ENCODE results near the gene SLC50A1. TPM values are rescaled to one million over a fixed set of nuclear protein-coding genes. Genes with fewer than 3 reads are reported as not detected.

Gene SLC50A1
- total RNA-seq, 1 experiment from 2014 or later, result 24.9 TPM

- H3K4me3 Mint-ChIP-seq, result peak overlapping the region; percentile 49 to 96
- Histone ChIP-seq H3K9me3 (ENCODE audit: control insufficient read depth, low read depth, low read length) (no peaks in the 10 kb centered on the region), H4K20me1 (ENCODE audit: control insufficient read depth, insufficient read depth, insufficient read length) (no peaks in the 10 kb centered on the region), H3K56ac (ENCODE audit: insufficient read length, low read depth, low read length) (no peak overlapping the region), H2BK20ac (ENCODE audit: low read depth, low read length, poor library complexity, severe bottlenecking) (no peak overlapping the region), H2BK120ac (ENCODE audit: low read depth, low read length, poor library complexity, severe bottlenecking) (no peak overlapping the region), H4K91ac (ENCODE audit: insufficient read length, low read depth, low read length) (no peak overlapping the region), H3K14ac (ENCODE audit: insufficient read depth, low read length) (peak overlapping the region; percentile 6; the same call in 1 of the 2 replicates), H3K18ac (ENCODE audit: insufficient read length, low read depth, low read length) (no peak overlapping the region), H3K23me2 (ENCODE audit: insufficient read length, low read depth, low read length, poor library complexity, severe bottlenecking) (peaks cover 16% of the 10 kb centered on the region), H3K4me1 (ENCODE audit: insufficient read depth, low read length) (no peaks in the 10 kb centered on the region), H3K4me2 (ENCODE audit: insufficient read depth, insufficient read length, low read length) (peak overlapping the region; percentile 24), H3K23ac (ENCODE audit: insufficient read length, low read depth, low read length) (no peak overlapping the region), H3K9ac (ENCODE audit: extremely low read depth, insufficient read length, low read length) (no peak overlapping the region), H3T11ph (ENCODE audit: low read length) (no peak overlapping the region), H2BK12ac (ENCODE audit: insufficient read length, low read depth, low read length) (no peak overlapping the region), H4K5ac (ENCODE audit: insufficient read length, low read depth, low read length) (no peak overlapping the region), H4K8ac (replicated peaks; ENCODE audit: insufficient read length, low read depth, low read length) (no peak overlapping the region), H2AFZ (ENCODE audit: low read length) (no peak overlapping the region), H3K4ac (ENCODE audit: low read depth, low read length) (no peak overlapping the region), H2BK15ac (ENCODE audit: low read depth, low read length) (no peak overlapping the region), H3K27ac (ENCODE audit: insufficient read length, low read depth, low read length) (no peak overlapping the region), H3K79me2 (ENCODE audit: insufficient read depth, low read length) (no peaks in the 10 kb centered on the region), H3K27me3 (ENCODE audit: insufficient read depth, low read length) (peaks cover 31% of the 10 kb centered on the region), H3K79me1 (ENCODE audit: insufficient read depth, low read depth, low read length, poor library complexity, severe bottlenecking) (no peaks in the 10 kb centered on the region), H2AK5ac (ENCODE audit: insufficient read length, low read length) (no peak overlapping the region), H2BK5ac (ENCODE audit: insufficient read length, low read length) (no peak overlapping the region)
- H3K27ac Mint-ChIP-seq, result no peak overlapping the region
- WGBS (ENCODE audit: extremely low coverage, insufficient read length, low lambda C conversion rate), result no CpG with 5 or more reads among the region's 24 CpGs
- H3K4me1 Mint-ChIP-seq, result peaks cover 21 to 42% of the 10 kb centered on the region in 2 experiments
- peaks cover 0 to 4% of the 10 kb centered on the region in 2 experiments; a peak in 3 of 5 replicates for H3K9me3 Mint-ChIP-seq
- 0 out of 7 replicates have a peak, but pooled peaks cover 0 to 4% (median 0%) of the 10 kb centered on the region in 3 experiments for H3K36me3 Mint-ChIP-seq (ENCODE audit: insufficient read depth in 1 of 3, low read depth in 3 of 3)
- DNase-seq, result peak; percentile 87
- H3K27me3 Mint-ChIP-seq (ENCODE audit: low read depth), result peaks cover 43% of the 10 kb centered on the region
- peak; percentile 99 for TF ChIP-seq CTCF (conservative IDR thresholded peaks at IDR 0.05)
These were observed 49.4 kb upstream of the SLC50A1 start for GRCh38 chr1:155086128-155086741.
